NCI-H226 (cell line): ENCODE measurements around the gene ERBB4.

Source experiments
- DNase-seq: peaks from one replicate; pipeline ENCODE4 v3.0.0-alpha.2; 2015

The ERBB4 gene

GRCh38 chr2:211367711-211368110 is 1170.9 kb downstream of the ERBB4 start:
- no peak for DNase-seq

- no peak for DNase-seq
Observed at GRCh38 chr2:211367293-211367692, 1171.3 kb downstream of the ERBB4 start.

GRCh38 chr2:211364911-211365310 is 1173.7 kb downstream of the ERBB4 start:
- DNase-seq: no peak

- no peak for DNase-seq
Observed at GRCh38 chr2:211361383-211361782, 1177.2 kb downstream of the ERBB4 start.

GRCh38 chr2:211359347-211359746 is 1179.3 kb downstream of the ERBB4 start:
- DNase-seq: no peak

GRCh38 chr2:211358504-211358903 is 1180.1 kb downstream of the ERBB4 start:
- DNase-seq: no peak

- DNase-seq: no peak
Observed at GRCh38 chr2:211354481-211354880, 1184.1 kb downstream of the ERBB4 start.

GRCh38 chr2:211351987-211352386 is 1186.6 kb downstream of the ERBB4 start:
- DNase-seq: no peak

GRCh38 chr2:211349031-211349430 is 1189.6 kb downstream of the ERBB4 start:
- no peak for DNase-seq

- no peak for DNase-seq
Observed at GRCh38 chr2:211347328-211347727, 1191.3 kb downstream of the ERBB4 start.

- DNase-seq: no peak
Observed at GRCh38 chr2:211344289-211344688, 1194.3 kb downstream of the ERBB4 start.

- DNase-seq: no peak
Observed at GRCh38 chr2:211333377-211333776, 1205.2 kb downstream of the ERBB4 start.

GRCh38 chr2:211331736-211332135 is 1206.9 kb downstream of the ERBB4 start:
- no peak for DNase-seq

GRCh38 chr2:211329882-211330281 is 1208.7 kb downstream of the ERBB4 start:
- DNase-seq: no peak

GRCh38 chr2:211329421-211329820 is 1209.2 kb downstream of the ERBB4 start:
- no peak for DNase-seq

- DNase-seq: no peak
Observed at GRCh38 chr2:211328126-211328525, 1210.5 kb downstream of the ERBB4 start.
